ENCODE results near the gene COX10.

GRCh38 chr17:14118951-14119350, 49.6 kb downstream of the COX10 start:
- TF ChIP-seq CTCF (IDR thresholded peaks at IDR 0.05), result no peak
- TF ChIP-seq POLR2A (IDR thresholded peaks at IDR 0.05), result no peak
- no peak for TF ChIP-seq EP300 (IDR thresholded peaks at IDR 0.05)

Measured in tibial nerve (tissue), 4 donors.